Measurements from ENCODE around the gene PEX16. TPM values are rescaled to one million over a fixed set of nuclear protein-coding genes. Genes with fewer than 3 reads are reported as not detected.

Gene PEX16
- total RNA-seq, 1 experiment from 2014 or later, result 34.5 TPM

- Mint-ChIP-seq H3K4me1 (ENCODE audit: low read depth, unreplicated experiment) (no peaks in the 10 kb centered on the region), H3K27me3 (ENCODE audit: unreplicated experiment) (no peaks in the 10 kb centered on the region), H3K9me3 (ENCODE audit: low read depth, unreplicated experiment) (no peaks in the 10 kb centered on the region), H3K4me3 (ENCODE audit: low read depth, unreplicated experiment) (no peak overlapping the region), H3K27ac (ENCODE audit: unreplicated experiment) (no peak overlapping the region), H3K36me3 (ENCODE audit: insufficient read depth, unreplicated experiment) (no peaks in the 10 kb centered on the region)
- intact Hi-C loops (cut with micrococcal nuclease; ENCODE audit: unreplicated experiment), result no loop called here
- no peak for TF ChIP-seq CTCF (IDR thresholded peaks at IDR 0.05; ENCODE audit: unreplicated experiment)
- no TSS peak for BruUV-seq (replicated peaks)
- DNase-seq, result no peak
- CTCF ChIA-PET, result no interaction called here
These were observed 42.2 kb upstream of the PEX16 start for GRCh38 chr11:45959851-45960250.

GRCh38 chr11:45949992-45950407 is 32.3 kb upstream of the PEX16 start:
- no peaks in the 10 kb centered on the region for H3K27me3 Mint-ChIP-seq (ENCODE audit: unreplicated experiment)
- no peaks in the 10 kb centered on the region for H3K9me3 Mint-ChIP-seq (ENCODE audit: low read depth, unreplicated experiment)
- no peak overlapping the region for H3K4me3 Mint-ChIP-seq (ENCODE audit: low read depth, unreplicated experiment)
- TF ChIP-seq CTCF (IDR thresholded peaks at IDR 0.05; ENCODE audit: unreplicated experiment), result no peak
- no TSS peak for BruUV-seq (replicated peaks)
- intact Hi-C loops (cut with micrococcal nuclease; ENCODE audit: unreplicated experiment), result no loop called here
- no peak for DNase-seq
- no peaks in the 10 kb centered on the region for H3K36me3 Mint-ChIP-seq (ENCODE audit: insufficient read depth, unreplicated experiment)
- H3K27ac Mint-ChIP-seq (ENCODE audit: unreplicated experiment), result no peak overlapping the region
- CTCF ChIA-PET, result no interaction called here
- no peaks in the 10 kb centered on the region for H3K4me1 Mint-ChIP-seq (ENCODE audit: low read depth, unreplicated experiment)

GRCh38 chr11:45948356-45948755 is 30.7 kb upstream of the PEX16 start:
- intact Hi-C loops (cut with micrococcal nuclease; ENCODE audit: unreplicated experiment), result no loop called here
- Mint-ChIP-seq H3K4me1 (ENCODE audit: low read depth, unreplicated experiment) (no peaks in the 10 kb centered on the region), H3K27me3 (ENCODE audit: unreplicated experiment) (no peaks in the 10 kb centered on the region), H3K9me3 (ENCODE audit: low read depth, unreplicated experiment) (no peaks in the 10 kb centered on the region), H3K27ac (ENCODE audit: unreplicated experiment) (no peak overlapping the region), H3K4me3 (ENCODE audit: low read depth, unreplicated experiment) (no peak overlapping the region), H3K36me3 (ENCODE audit: insufficient read depth, unreplicated experiment) (no peaks in the 10 kb centered on the region)
- BruUV-seq (replicated peaks), result no TSS peak
- no peak for TF ChIP-seq CTCF (IDR thresholded peaks at IDR 0.05; ENCODE audit: unreplicated experiment)
- no peak for DNase-seq
- CTCF ChIA-PET, result no interaction called here

GRCh38 chr11:45947885-45948284 is 30.2 kb upstream of the PEX16 start:
- no TSS peak for BruUV-seq (replicated peaks)
- TF ChIP-seq CTCF (IDR thresholded peaks at IDR 0.05; ENCODE audit: unreplicated experiment), result no peak

More at GRCh38 chr11:45947885-45948284, 30.2 kb upstream of the PEX16 start:
- Mint-ChIP-seq H3K9me3 (ENCODE audit: low read depth, unreplicated experiment) (no peaks in the 10 kb centered on the region), H3K27me3 (ENCODE audit: unreplicated experiment) (no peaks in the 10 kb centered on the region), H3K4me1 (ENCODE audit: low read depth, unreplicated experiment) (no peaks in the 10 kb centered on the region), H3K27ac (ENCODE audit: unreplicated experiment) (no peak overlapping the region), H3K36me3 (ENCODE audit: insufficient read depth, unreplicated experiment) (no peaks in the 10 kb centered on the region), H3K4me3 (ENCODE audit: low read depth, unreplicated experiment) (no peak overlapping the region)
- intact Hi-C loops (cut with micrococcal nuclease; ENCODE audit: unreplicated experiment), result no loop called here
- no peak for DNase-seq
- CTCF ChIA-PET, result no interaction called here

Data from Calu3 (cell line).